Natural killer cell (primary cell): ENCODE data around the gene TCOF1. TPM values are rescaled to one million over a fixed set of nuclear protein-coding genes. Genes with fewer than 3 reads are reported as not detected.
"Not testable (repeated sequence)": the region's sequence is repeated elsewhere in the genome, so short reads cannot be mapped to it uniquely, and the experiment has no call there.

Experiments used
- ATAC-seq, 3 donors: fragments of 150-1000 bp in 2 of 3; fragments of 200-7000 bp in 1 of 3; cut with Tn5 transposase; 1 replicate in 1 of 3; 2 replicates in 2 of 3; pipeline ENCODE4 v1.10.0; 2021; ENCODE audit warnings: mild to moderate bottlenecking in 2 of 3, moderate library complexity in 2 of 3
- DNase-seq, 2 donors: peaks; one replicate each; pipeline versions ENCODE4 v3.0.0 to v3.0.0-alpha.2; 2013 to 2021; ENCODE audit warnings: mixed read lengths in 1 of 2
- H3K27ac ChIP-seq: one replicate; pipeline ENCODE4 v1.5.1; 2013; ENCODE audit warnings: mild to moderate bottlenecking, low read length
- H3K27me3 ChIP-seq: one replicate; pipeline ENCODE4 v1.6.1; 2013; ENCODE audit warnings: low read length; ENCODE audit not compliant: control insufficient read depth, insufficient read depth
- H3K36me3 ChIP-seq: one replicate; pipeline ENCODE4 v1.6.1; 2013; ENCODE audit warnings: low read length; ENCODE audit not compliant: control insufficient read depth, insufficient read depth
- H3K4me1 ChIP-seq: one replicate; pipeline ENCODE4 v1.6.1; 2013; ENCODE audit warnings: low read length; ENCODE audit not compliant: control insufficient read depth, insufficient read depth
- H3K4me3 ChIP-seq: one replicate; pipeline ENCODE4 v1.5.1; 2013; ENCODE audit warnings: low read length
- H3K9me3 ChIP-seq: one replicate; pipeline ENCODE4 v1.6.1; 2013; ENCODE audit warnings: low read length; ENCODE audit not compliant: control insufficient read depth, insufficient read depth
- H3K27ac Mint-ChIP-seq, 2 donors: one replicate each; pipeline ENCODE4 v1.8.0; 2022; ENCODE audit warnings: mild to moderate bottlenecking in 2 of 2, mixed read lengths in 2 of 2, moderate library complexity in 1 of 2
- H3K27me3 Mint-ChIP-seq, 2 donors: one replicate each; pipeline ENCODE4 v1.8.0; 2022; ENCODE audit warnings: low read depth in 2 of 2, mixed read lengths in 2 of 2
- H3K36me3 Mint-ChIP-seq: one replicate; pipeline ENCODE4 v1.8.0; 2022; ENCODE audit warnings: mixed read lengths
- H3K4me1 Mint-ChIP-seq, 2 donors: one replicate each; pipeline ENCODE4 v1.8.0; 2022; ENCODE audit warnings: mixed read lengths in 2 of 2
- H3K4me3 Mint-ChIP-seq: one replicate; pipeline ENCODE4 v1.8.0; 2022; ENCODE audit warnings: mild to moderate bottlenecking, moderate library complexity, mixed read lengths
- H3K9me3 Mint-ChIP-seq, 2 donors: one replicate each; pipeline ENCODE4 v1.8.0; 2022; ENCODE audit warnings: mixed read lengths in 2 of 2
- CTCF ChIP-seq: fragments of 200-600 bp; IDR thresholded peaks from one replicate; pipeline ENCODE4 v1.8.0; 2022; ENCODE audit warnings: antibody characterized with exemption
- WGBS: methylation state at CpG from one replicate; pipeline ENCODE4 v1.1.7; 2013; ENCODE audit warnings: missing lambda C conversion rate; ENCODE audit not compliant: insufficient coverage; 5-methylcytosine and 5-hydroxymethylcytosine counted together
- intact Hi-C: fragments of 100-400 bp; cut with micrococcal nuclease; formaldehyde crosslinking; loops from one replicate; pipeline ENCODE4 v1.14.2; 2022
- total RNA-seq, 4 donors: library from RNA; stranded (reverse); fragments of 120-200 nt in 1 of 4; gene quantifications; one replicate each; pipeline versions ENCODE4 v1.2.3 to v1.2.4, GENCODE V29; 2013 to 2022

Gene TCOF1
- total RNA-seq, 3 donors from 2014 or later (not counting 1 experiment from before 2014, with no cell fraction given): 51.5 to 62.6 (median 51.7) TPM

- 25% methylated on average over 7 of the region's 7 CpGs for WGBS
- DNase-seq (peak in 1 of 2 donors; percentile 25), ATAC-seq (no peak)
- H3K27ac ChIP-seq: peak overlapping the region; percentile 84
- H3K4me3 ChIP-seq: no peak overlapping the region
- Mint-ChIP-seq H3K27ac (peak overlapping the region in 1 of 2 donors; percentile 17), H3K4me1 (peaks cover 11 to 15% of the 10 kb centered on the region in 2 donors), H3K36me3 (no peaks in the 10 kb centered on the region), H3K9me3 (no peaks in the 10 kb centered on the region), H3K27me3 (peaks cover 0 to 2% of the 10 kb centered on the region in 2 donors), H3K4me3 (no peak overlapping the region)
- H3K9me3 ChIP-seq: no peaks in the 10 kb centered on the region
- peaks cover 10% of the 10 kb centered on the region for H3K4me1 ChIP-seq
- TF ChIP-seq CTCF: no peak
- H3K36me3 ChIP-seq: no peaks in the 10 kb centered on the region
- intact Hi-C loops: no loop called here
- no peaks in the 10 kb centered on the region for H3K27me3 ChIP-seq
Observed at GRCh38 chr5:150419630-150420270, 62.3 kb downstream of the TCOF1 start.

GRCh38 chr5:150422075-150422474, 64.6 kb downstream of the TCOF1 start:
- intact Hi-C loops: no loop called here
- Histone ChIP-seq H3K27ac (no peak overlapping the region), H3K4me1 (peaks cover 6% of the 10 kb centered on the region), H3K36me3 (no peaks in the 10 kb centered on the region), H3K27me3 (no peaks in the 10 kb centered on the region), H3K9me3 (no peaks in the 10 kb centered on the region), H3K4me3 (no peak overlapping the region)
- DNase-seq (no peak), ATAC-seq (no peak)
- Mint-ChIP-seq H3K36me3 (no peaks in the 10 kb centered on the region), H3K27me3 (peaks cover 0 to 2% of the 10 kb centered on the region in 2 donors), H3K4me3 (no peak overlapping the region), H3K9me3 (no peaks in the 10 kb centered on the region), H3K4me1 (peaks cover 7 to 11% of the 10 kb centered on the region in 2 donors), H3K27ac (no peak overlapping the region)
- no peak for TF ChIP-seq CTCF
- 90% methylated on average over 2 of the region's 4 CpGs for WGBS

- no peaks in the 10 kb centered on the region for H3K9me3 Mint-ChIP-seq
- Histone ChIP-seq H3K4me1 (peaks cover 6% of the 10 kb centered on the region), H3K27ac (no peak overlapping the region), H3K4me3 (no peak overlapping the region), H3K36me3 (no peaks in the 10 kb centered on the region), H3K9me3 (no peaks in the 10 kb centered on the region), H3K27me3 (no peaks in the 10 kb centered on the region)
- H3K36me3 Mint-ChIP-seq: no peaks in the 10 kb centered on the region
- H3K4me3 Mint-ChIP-seq: no peak overlapping the region
- H3K27me3 Mint-ChIP-seq: peaks cover 0 to 2% of the 10 kb centered on the region in 2 donors
- DNase-seq: no peak
- intact Hi-C loops: no loop called here
- 61% methylated on average over 2 of the region's 3 CpGs for WGBS
- no peak for TF ChIP-seq CTCF
- no peak overlapping the region for H3K27ac Mint-ChIP-seq
- ATAC-seq: no peak
- peaks cover 7 to 11% of the 10 kb centered on the region in 2 donors for H3K4me1 Mint-ChIP-seq
Observed at GRCh38 chr5:150422758-150423157, 65.3 kb downstream of the TCOF1 start.

GRCh38 chr5:150426165-150426564, 68.7 kb downstream of the TCOF1 start:
- H3K27ac ChIP-seq, H3K36me3 Mint-ChIP-seq, H3K27ac Mint-ChIP-seq, DNase-seq, H3K27me3 ChIP-seq, H3K9me3 ChIP-seq, H3K9me3 Mint-ChIP-seq, H3K4me1 Mint-ChIP-seq, H3K27me3 Mint-ChIP-seq, intact Hi-C loops, H3K4me3 Mint-ChIP-seq, H3K4me3 ChIP-seq, ATAC-seq, H3K36me3 ChIP-seq: not testable (repeated sequence)
- H3K4me1 ChIP-seq: peaks cover 11% of the 10 kb centered on the region
- WGBS: 96% methylated on average over 9 of the region's 9 CpGs
